Endothelial cell (in vitro differentiated cells): ENCODE results near the gene SEPTIN5. TPM values are rescaled to one million over a fixed set of nuclear protein-coding genes. Genes with fewer than 3 reads are reported as not detected.

ENCODE experiments used
- DNase-seq: peaks from one replicate; pipeline ENCODE4 v3.0.0; 2021; ENCODE audit warnings: low spot score
- H3K27ac Mint-ChIP-seq: one replicate; pipeline ENCODE4 v1.8.0; 2021; ENCODE audit warnings: mixed read lengths, inconsistent platforms; ENCODE audit not compliant: unreplicated experiment
- H3K27me3 Mint-ChIP-seq: one replicate; pipeline ENCODE4 v1.8.0; 2021; ENCODE audit warnings: mild to moderate bottlenecking, moderate library complexity, mixed read lengths, inconsistent platforms; ENCODE audit not compliant: unreplicated experiment
- H3K36me3 Mint-ChIP-seq: one replicate; pipeline ENCODE4 v1.8.0; 2021; ENCODE audit warnings: mild to moderate bottlenecking, low read depth, mixed read lengths, inconsistent platforms; ENCODE audit not compliant: unreplicated experiment
- H3K4me1 Mint-ChIP-seq: one replicate; pipeline ENCODE4 v1.8.0; 2021; ENCODE audit warnings: mild to moderate bottlenecking, mixed read lengths, inconsistent platforms; ENCODE audit not compliant: unreplicated experiment
- H3K4me3 Mint-ChIP-seq: one replicate; pipeline ENCODE4 v1.8.0; 2021; ENCODE audit warnings: mild to moderate bottlenecking, mixed read lengths, inconsistent platforms; ENCODE audit not compliant: unreplicated experiment
- H3K9me3 Mint-ChIP-seq: one replicate; pipeline ENCODE4 v1.8.0; 2021; ENCODE audit warnings: mixed read lengths, inconsistent platforms; ENCODE audit not compliant: unreplicated experiment
- total RNA-seq: library from RNA; stranded (reverse); fragmentation: NEBNext Ultra II Directional; extraction: Animal tissue kit (Norgen Biotek cat#: 25700); gene quantifications from one replicate; pipeline ENCODE4 v1.2.1, GENCODE V29; 2021; ENCODE audit not compliant: unreplicated experiment
- TF ChIP-seq, protein P1 (sequence below): fragments of 200-600 bp; sonication (generic); IDR thresholded peaks from one replicate; pipeline ENCODE4 v1.5.0; 2021; ENCODE audit warnings: antibody characterized with exemption; ENCODE audit not compliant: unreplicated experiment

The SEPTIN5 gene
- total RNA-seq, 1 donor from 2014 or later, result 2.3 TPM

DNA sequence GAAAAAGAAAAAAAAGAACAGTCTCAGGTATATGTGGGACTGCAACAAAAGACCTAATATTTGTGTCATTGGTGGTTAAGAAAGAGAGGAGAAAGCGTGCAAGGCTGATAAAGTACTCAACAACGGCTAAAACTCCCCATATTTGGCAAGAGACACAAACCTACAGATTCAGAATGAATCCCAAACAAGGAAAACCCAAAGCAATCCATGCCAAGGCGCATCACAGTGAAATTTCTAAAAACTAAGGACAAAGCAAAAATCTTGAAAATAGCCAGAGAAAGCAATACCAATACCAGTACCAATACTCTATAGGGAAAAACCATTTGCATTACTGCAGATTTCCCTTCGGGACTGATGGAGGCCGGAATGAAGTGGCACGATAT lies 32.4 kb upstream of the SEPTIN5 start:
- DNase-seq, result no peak
- H3K4me3 Mint-ChIP-seq, result no peak overlapping the region

GRCh38 chr22:19686946-19687345 lies 27.4 kb upstream of the SEPTIN5 start:
- TF ChIP-seq, protein P1, sequence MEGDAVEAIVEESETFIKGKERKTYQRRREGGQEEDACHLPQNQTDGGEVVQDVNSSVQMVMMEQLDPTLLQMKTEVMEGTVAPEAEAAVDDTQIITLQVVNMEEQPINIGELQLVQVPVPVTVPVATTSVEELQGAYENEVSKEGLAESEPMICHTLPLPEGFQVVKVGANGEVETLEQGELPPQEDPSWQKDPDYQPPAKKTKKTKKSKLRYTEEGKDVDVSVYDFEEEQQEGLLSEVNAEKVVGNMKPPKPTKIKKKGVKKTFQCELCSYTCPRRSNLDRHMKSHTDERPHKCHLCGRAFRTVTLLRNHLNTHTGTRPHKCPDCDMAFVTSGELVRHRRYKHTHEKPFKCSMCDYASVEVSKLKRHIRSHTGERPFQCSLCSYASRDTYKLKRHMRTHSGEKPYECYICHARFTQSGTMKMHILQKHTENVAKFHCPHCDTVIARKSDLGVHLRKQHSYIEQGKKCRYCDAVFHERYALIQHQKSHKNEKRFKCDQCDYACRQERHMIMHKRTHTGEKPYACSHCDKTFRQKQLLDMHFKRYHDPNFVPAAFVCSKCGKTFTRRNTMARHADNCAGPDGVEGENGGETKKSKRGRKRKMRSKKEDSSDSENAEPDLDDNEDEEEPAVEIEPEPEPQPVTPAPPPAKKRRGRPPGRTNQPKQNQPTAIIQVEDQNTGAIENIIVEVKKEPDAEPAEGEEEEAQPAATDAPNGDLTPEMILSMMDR, result no peak

More for the DNA sequence above, 32.4 kb upstream of the SEPTIN5 start:
- peaks cover 3% of the 10 kb centered on the region for H3K9me3 Mint-ChIP-seq
- peaks cover 2% of the 10 kb centered on the region for H3K27me3 Mint-ChIP-seq
- H3K4me1 Mint-ChIP-seq, result no peaks in the 10 kb centered on the region
- peaks cover 2% of the 10 kb centered on the region for H3K36me3 Mint-ChIP-seq
- H3K27ac Mint-ChIP-seq, result no peak overlapping the region
- TF ChIP-seq, protein P1, result no peak

GRCh38 chr22:19687561-19688300 lies 26.6 kb upstream of the SEPTIN5 start:
- TF ChIP-seq, protein P1, result no peak
- peaks cover 3% of the 10 kb centered on the region for H3K36me3 Mint-ChIP-seq
- no peak overlapping the region for H3K27ac Mint-ChIP-seq
- peaks cover 3% of the 10 kb centered on the region for H3K4me1 Mint-ChIP-seq
- H3K4me3 Mint-ChIP-seq, result no peak overlapping the region
- peaks cover 2% of the 10 kb centered on the region for H3K27me3 Mint-ChIP-seq
- H3K9me3 Mint-ChIP-seq, result no peaks in the 10 kb centered on the region
- no peak for DNase-seq

More at GRCh38 chr22:19686946-19687345, 27.4 kb upstream of the SEPTIN5 start:
- Mint-ChIP-seq H3K9me3 (no peaks in the 10 kb centered on the region), H3K27me3 (peaks cover 2% of the 10 kb centered on the region), H3K4me1 (peaks cover 3% of the 10 kb centered on the region), H3K36me3 (peaks cover 3% of the 10 kb centered on the region), H3K4me3 (peak overlapping the region; percentile 31), H3K27ac (no peak overlapping the region)
- no peak for DNase-seq

GRCh38 chr22:19688301-19689290 lies 25.7 kb upstream of the SEPTIN5 start:
- Mint-ChIP-seq H3K4me3 (no peak overlapping the region), H3K4me1 (peaks cover 3% of the 10 kb centered on the region), H3K9me3 (no peaks in the 10 kb centered on the region), H3K27ac (no peak overlapping the region), H3K27me3 (peaks cover 2% of the 10 kb centered on the region), H3K36me3 (peaks cover 3% of the 10 kb centered on the region)
- no peak for DNase-seq
- TF ChIP-seq, protein P1, result no peak
